GM12872 (cell line): ENCODE results near the gene ABI1.

Experiments
- CTCF ChIP-seq: IDR thresholded peaks from 3 replicates; pipeline ENCODE4 v1.5.1; 2011; ENCODE audit warnings: low read depth, mild to moderate bottlenecking, low read length, moderate library complexity; ENCODE audit not compliant: insufficient read depth

The ABI1 gene

GRCh38 chr10:26759008-26759407, 101.8 kb downstream of the ABI1 start:
- no peak for TF ChIP-seq CTCF

GRCh38 chr10:26755443-26755903, 105.3 kb downstream of the ABI1 start:
- TF ChIP-seq CTCF = no peak

GRCh38 chr10:26746061-26746460, 114.7 kb downstream of the ABI1 start:
- TF ChIP-seq CTCF = no peak

- TF ChIP-seq CTCF = no peak
These were observed 116.9 kb downstream of the ABI1 start for GRCh38 chr10:26743841-26744240.

- no peak for TF ChIP-seq CTCF
These were observed 117.7 kb downstream of the ABI1 start for GRCh38 chr10:26743091-26743490.

GRCh38 chr10:26741368-26741767, 119.4 kb downstream of the ABI1 start:
- TF ChIP-seq CTCF = no peak

- TF ChIP-seq CTCF = no peak
These were observed 121.6 kb downstream of the ABI1 start for GRCh38 chr10:26739071-26739631.
